ENCODE measurements around the gene AANAT. TPM values are rescaled to one million over a fixed set of nuclear protein-coding genes. Genes with fewer than 3 reads are reported as not detected.

Gene AANAT
- total RNA-seq, result 1 to 10 TPM; 2.0 to 4.3 TPM
- 4.4 TPM for polyA plus RNA-seq (ENCODE audit: insufficient read depth, low read depth, low replicate concordance)
- long read RNA-seq, donor 1, partial matches to known transcripts, result 0 of 1 reads
- long read RNA-seq, donor 1, other reads (novel, unspliced or antisense), result 0 of 1 reads
- long read RNA-seq, donor 2, partial matches to known transcripts, result 23 of 23 reads
- long read RNA-seq, donor 2, other reads (novel, unspliced or antisense), result 0 of 23 reads

DNA sequence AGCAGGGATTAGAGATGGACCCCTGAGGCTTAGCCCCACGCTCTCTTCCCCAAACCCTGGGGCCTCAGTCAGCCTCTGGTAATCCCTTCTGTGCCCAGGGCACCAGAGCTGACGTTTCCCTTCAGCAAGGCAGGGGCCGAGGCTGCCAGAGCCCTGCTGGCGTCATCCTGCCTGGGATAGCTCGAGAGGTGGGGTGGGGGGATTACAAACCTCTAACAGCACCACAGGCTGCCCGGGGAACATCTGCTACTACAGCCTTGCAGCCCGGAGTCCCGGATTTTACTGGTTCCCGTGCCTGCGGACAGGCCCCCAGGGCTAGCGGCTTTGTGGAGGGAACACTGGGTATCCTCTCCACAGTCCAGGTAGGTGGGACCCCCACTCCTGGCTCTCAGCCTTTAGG, at the start of gene AANAT:
Gene AANAT (plus strand): TSS at position 238 of the 400 bp plus-strand sequence. CDS start 1,144 bp downstream, outside the sequence.
- DNase-seq, result no peak
- intact Hi-C loops (cut with DNase I; ENCODE audit: low total_unique reads), result loop anchor here (5.0 kb wide), 1 partner anchor 40 kb away; no protein-coding TSS in a partner anchor
- Histone ChIP-seq H3K36me3 (ENCODE audit: low read depth, missing control alignments) (no peaks in the 10 kb centered on the region), H3K27me3 (no peaks in the 10 kb centered on the region), H3K4me3 (no peak within 1 kb of the TSS), H3K9me3 (no peaks in the 10 kb centered on the region), H3K4me1 (no peaks in the 10 kb centered on the region), H3K27ac (no peak within 1 kb of the TSS)
- TF ChIP-seq, protein P1, sequence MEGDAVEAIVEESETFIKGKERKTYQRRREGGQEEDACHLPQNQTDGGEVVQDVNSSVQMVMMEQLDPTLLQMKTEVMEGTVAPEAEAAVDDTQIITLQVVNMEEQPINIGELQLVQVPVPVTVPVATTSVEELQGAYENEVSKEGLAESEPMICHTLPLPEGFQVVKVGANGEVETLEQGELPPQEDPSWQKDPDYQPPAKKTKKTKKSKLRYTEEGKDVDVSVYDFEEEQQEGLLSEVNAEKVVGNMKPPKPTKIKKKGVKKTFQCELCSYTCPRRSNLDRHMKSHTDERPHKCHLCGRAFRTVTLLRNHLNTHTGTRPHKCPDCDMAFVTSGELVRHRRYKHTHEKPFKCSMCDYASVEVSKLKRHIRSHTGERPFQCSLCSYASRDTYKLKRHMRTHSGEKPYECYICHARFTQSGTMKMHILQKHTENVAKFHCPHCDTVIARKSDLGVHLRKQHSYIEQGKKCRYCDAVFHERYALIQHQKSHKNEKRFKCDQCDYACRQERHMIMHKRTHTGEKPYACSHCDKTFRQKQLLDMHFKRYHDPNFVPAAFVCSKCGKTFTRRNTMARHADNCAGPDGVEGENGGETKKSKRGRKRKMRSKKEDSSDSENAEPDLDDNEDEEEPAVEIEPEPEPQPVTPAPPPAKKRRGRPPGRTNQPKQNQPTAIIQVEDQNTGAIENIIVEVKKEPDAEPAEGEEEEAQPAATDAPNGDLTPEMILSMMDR (IDR thresholded peaks at IDR 0.05), result no peak
- no peak for TF ChIP-seq POLR2A (IDR thresholded peaks at IDR 0.05)
- WGBS, 2 donors, result 81 to 100% methylated on average over 1 to 11 of the region's 11 CpGs

DNA sequence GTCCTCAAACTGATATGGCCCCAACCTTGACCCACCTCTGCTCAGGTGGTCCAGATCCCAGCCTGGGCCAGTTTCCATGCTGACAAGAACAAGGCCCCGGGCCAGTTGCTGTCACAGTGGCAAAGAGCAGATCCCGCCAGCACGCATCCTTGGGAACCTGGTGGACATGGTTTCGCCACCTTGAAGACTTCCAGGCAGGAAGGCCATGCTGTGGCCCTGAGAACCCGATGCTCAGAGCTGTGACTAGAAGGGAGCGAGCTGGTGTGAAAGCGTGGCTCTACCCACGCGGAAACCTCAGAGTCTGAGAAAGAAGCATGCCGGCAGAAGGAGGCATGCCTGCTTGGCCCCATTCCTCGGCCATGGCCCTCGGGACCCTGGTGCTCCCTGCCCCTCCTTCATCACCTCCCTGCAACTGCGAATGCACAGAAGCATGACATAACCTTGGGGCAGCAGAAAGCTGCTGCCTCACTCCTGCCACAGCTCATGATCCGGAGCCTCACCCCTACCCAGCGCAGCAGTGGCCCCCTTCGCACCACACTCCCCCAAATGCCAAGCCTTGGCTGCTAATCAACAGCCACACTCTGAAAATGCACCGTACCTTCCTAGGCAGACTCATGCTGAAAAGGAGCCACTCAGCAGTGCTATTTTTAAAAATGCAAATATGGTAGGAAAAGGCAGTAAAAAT, 47.7 kb upstream of the AANAT start:
- no peak for TF ChIP-seq POLR2A (IDR thresholded peaks at IDR 0.05)
- TF ChIP-seq, protein P1 (IDR thresholded peaks at IDR 0.05), result no peak
- Histone ChIP-seq H3K36me3 (ENCODE audit: low read depth, missing control alignments) (no peaks in the 10 kb centered on the region), H3K4me1 (peaks cover 15% of the 10 kb centered on the region), H3K9me3 (no peaks in the 10 kb centered on the region), H3K4me3 (no peak overlapping the region), H3K27me3 (no peaks in the 10 kb centered on the region), H3K27ac (no peak overlapping the region)
- 38 to 70% methylated on average over 8 to 16 of the region's 17 CpGs for WGBS, 2 donors
- no peak for DNase-seq
- intact Hi-C loops (cut with DNase I; ENCODE audit: low total_unique reads), result no loop called here

DNA sequence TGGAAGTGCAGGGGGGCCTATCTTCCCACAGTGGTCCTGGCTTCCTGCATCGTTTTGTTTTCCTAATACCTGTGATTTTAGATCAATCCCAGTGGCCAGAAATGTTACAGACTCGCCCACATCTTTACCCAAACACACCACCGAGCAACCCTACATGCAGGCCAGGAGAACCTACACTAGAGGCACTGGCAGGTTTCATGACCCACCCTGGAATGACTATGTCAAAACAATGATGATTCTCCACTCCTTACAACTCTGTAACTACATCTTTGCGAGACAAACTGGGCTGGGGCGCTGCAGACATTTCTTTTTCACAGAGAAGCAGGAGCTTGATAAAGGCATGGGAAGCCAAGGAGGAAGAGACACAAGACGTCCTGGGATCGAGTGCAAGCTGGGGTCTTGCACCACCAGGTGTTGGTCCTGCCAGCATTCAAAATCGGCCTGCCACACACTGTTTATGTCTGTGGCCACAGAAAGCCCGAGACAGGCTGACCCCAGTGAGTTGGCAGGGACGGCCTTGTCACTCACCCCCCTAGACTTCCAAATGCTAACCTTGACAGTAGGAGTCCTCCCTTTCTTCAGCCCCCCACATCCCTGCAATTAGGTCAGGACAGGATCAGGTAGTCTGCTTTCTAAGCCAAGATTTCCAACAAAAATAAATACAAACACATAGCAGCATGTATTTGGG, 46.9 kb upstream of the AANAT start:
- TF ChIP-seq, protein P1 (IDR thresholded peaks at IDR 0.05), result no peak
- no peak for TF ChIP-seq POLR2A (IDR thresholded peaks at IDR 0.05)
- Histone ChIP-seq H3K27me3 (no peaks in the 10 kb centered on the region), H3K36me3 (ENCODE audit: low read depth, missing control alignments) (no peaks in the 10 kb centered on the region), H3K27ac (no peak overlapping the region), H3K4me3 (no peak overlapping the region), H3K9me3 (no peaks in the 10 kb centered on the region), H3K4me1 (peaks cover 13% of the 10 kb centered on the region)
- 61 to 68% methylated on average over 9 to 10 of the region's 10 CpGs for WGBS, 2 donors
- DNase-seq, result no peak
- intact Hi-C loops (cut with DNase I; ENCODE audit: low total_unique reads), result no loop called here

DNA sequence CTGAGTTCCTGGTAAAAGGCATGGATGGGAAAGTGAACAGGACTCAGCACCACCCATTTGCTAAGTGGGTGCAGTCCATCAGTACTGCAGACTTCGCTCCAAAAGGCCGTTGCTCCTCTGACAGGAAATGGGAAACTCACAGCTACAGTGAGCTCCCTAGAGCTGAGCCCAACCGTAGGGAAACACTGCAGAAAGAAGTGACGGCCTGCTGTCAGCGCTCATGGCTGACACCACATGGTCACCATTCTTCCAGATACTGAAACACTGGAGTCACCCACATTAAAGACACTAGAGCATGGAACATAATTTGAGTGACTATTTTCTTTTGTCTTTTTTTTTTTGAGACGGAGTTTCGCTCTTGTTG, 46.4 kb upstream of the AANAT start:
- peaks cover 13% of the 10 kb centered on the region for H3K4me1 ChIP-seq
- no peaks in the 10 kb centered on the region for H3K36me3 ChIP-seq (ENCODE audit: low read depth, missing control alignments)
- H3K27me3 ChIP-seq, result no peaks in the 10 kb centered on the region
- DNase-seq, result no peak
- intact Hi-C loops (cut with DNase I; ENCODE audit: low total_unique reads), result no loop called here
- WGBS, 2 donors, result 68 to 74% methylated on average over 7 of the region's 7 CpGs
- H3K9me3 ChIP-seq, result no peaks in the 10 kb centered on the region
- H3K4me3 ChIP-seq, result no peak overlapping the region
- no peak overlapping the region for H3K27ac ChIP-seq
- TF ChIP-seq, protein P1 (IDR thresholded peaks at IDR 0.05), result no peak
- no peak for TF ChIP-seq POLR2A (IDR thresholded peaks at IDR 0.05)
